ENCODE measurements around the gene SERPINA10.
"Not testable (repeated sequence)": the region's sequence is repeated elsewhere in the genome, so short reads cannot be mapped to it uniquely, and the experiment has no call there.

SERPINA10 gene

DNA sequence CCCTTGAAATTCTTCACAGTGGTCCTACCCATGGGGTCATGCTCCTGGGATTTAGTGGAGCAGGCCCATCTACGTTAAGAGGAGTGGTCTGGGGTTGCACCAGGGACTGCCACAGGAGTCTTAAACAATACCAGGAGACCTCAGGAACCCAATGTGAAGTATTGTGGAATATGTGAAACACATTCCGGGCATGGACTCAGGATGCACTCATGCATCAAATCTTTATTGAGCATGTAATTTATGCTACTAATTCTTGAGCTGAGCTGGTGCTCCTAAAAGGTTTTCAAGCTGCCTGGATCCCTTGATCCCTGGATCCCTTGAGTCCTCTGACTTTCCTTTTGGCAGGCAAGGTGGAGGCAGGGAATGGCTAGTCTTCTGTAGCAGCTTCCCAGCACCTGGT lies 8.8 kb downstream of the SERPINA10 start:
- Histone ChIP-seq H3K4me3 (replicated peaks; ENCODE audit: insufficient read depth, low read length) (no peak overlapping the region), H3K27ac (replicated peaks) (no peak overlapping the region), H3K27me3 (ENCODE audit: insufficient read depth, poor library complexity, severe bottlenecking) (peaks cover 4% of the 10 kb centered on the region)
- TF ChIP-seq, protein P1, sequence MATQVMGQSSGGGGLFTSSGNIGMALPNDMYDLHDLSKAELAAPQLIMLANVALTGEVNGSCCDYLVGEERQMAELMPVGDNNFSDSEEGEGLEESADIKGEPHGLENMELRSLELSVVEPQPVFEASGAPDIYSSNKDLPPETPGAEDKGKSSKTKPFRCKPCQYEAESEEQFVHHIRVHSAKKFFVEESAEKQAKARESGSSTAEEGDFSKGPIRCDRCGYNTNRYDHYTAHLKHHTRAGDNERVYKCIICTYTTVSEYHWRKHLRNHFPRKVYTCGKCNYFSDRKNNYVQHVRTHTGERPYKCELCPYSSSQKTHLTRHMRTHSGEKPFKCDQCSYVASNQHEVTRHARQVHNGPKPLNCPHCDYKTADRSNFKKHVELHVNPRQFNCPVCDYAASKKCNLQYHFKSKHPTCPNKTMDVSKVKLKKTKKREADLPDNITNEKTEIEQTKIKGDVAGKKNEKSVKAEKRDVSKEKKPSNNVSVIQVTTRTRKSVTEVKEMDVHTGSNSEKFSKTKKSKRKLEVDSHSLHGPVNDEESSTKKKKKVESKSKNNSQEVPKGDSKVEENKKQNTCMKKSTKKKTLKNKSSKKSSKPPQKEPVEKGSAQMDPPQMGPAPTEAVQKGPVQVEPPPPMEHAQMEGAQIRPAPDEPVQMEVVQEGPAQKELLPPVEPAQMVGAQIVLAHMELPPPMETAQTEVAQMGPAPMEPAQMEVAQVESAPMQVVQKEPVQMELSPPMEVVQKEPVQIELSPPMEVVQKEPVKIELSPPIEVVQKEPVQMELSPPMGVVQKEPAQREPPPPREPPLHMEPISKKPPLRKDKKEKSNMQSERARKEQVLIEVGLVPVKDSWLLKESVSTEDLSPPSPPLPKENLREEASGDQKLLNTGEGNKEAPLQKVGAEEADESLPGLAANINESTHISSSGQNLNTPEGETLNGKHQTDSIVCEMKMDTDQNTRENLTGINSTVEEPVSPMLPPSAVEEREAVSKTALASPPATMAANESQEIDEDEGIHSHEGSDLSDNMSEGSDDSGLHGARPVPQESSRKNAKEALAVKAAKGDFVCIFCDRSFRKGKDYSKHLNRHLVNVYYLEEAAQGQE (IDR thresholded peaks at IDR 0.05; ENCODE audit: insufficient replicate concordance, low read depth) = no peak
- TF ChIP-seq SPI1 (IDR thresholded peaks at IDR 0.05; ENCODE audit: borderline replicate concordance, low read depth) (no peak), POLR2AphosphoS5 (IDR thresholded peaks at IDR 0.05; ENCODE audit: low read depth) (no peak), GABPA (IDR thresholded peaks at IDR 0.05; ENCODE audit: low read depth) (no peak)
- TF ChIP-seq, protein P2, sequence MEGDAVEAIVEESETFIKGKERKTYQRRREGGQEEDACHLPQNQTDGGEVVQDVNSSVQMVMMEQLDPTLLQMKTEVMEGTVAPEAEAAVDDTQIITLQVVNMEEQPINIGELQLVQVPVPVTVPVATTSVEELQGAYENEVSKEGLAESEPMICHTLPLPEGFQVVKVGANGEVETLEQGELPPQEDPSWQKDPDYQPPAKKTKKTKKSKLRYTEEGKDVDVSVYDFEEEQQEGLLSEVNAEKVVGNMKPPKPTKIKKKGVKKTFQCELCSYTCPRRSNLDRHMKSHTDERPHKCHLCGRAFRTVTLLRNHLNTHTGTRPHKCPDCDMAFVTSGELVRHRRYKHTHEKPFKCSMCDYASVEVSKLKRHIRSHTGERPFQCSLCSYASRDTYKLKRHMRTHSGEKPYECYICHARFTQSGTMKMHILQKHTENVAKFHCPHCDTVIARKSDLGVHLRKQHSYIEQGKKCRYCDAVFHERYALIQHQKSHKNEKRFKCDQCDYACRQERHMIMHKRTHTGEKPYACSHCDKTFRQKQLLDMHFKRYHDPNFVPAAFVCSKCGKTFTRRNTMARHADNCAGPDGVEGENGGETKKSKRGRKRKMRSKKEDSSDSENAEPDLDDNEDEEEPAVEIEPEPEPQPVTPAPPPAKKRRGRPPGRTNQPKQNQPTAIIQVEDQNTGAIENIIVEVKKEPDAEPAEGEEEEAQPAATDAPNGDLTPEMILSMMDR (IDR thresholded peaks at IDR 0.05; ENCODE audit: insufficient read depth, low read length) = no peak
- DNase-seq (ENCODE audit: low read depth in 1 of 2, low spot score in 1 of 2) = no peak

DNA sequence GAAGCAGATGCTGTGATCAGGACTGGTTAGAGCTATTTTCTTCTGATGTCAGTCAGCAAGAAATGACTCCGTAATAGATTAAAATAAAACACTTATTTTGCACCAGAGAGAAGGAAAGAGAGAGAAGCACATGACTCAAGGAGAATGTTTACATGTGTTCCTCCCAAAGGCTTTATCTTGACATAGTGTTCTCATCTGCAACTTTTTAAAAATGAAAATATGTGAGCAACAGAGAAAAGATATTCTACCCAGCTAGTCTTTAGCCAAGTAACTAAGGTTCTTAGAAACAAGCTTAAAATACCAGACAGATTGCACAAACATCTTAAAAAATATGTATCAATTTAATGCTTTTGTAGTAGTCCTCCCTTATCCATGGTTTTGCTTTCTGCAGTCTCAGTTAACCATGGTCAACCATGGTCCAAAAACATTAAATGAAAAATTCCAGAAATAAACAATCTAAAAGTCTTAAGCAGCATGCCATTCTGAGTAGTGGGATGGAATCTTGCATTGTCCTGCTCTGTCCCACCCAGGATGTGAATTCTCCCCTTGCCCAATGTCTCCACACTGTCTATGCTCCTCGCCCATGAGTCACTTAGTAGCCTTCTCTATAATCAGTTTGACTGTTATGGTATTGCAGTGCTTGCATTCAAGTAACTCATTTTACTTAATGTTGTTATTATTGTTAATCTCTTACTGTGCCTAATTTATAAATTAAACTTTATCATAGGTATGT lies 9.9 kb downstream of the SERPINA10 start:
- TF ChIP-seq GABPA (IDR thresholded peaks at IDR 0.05; ENCODE audit: low read depth) = no peak
- TF ChIP-seq, protein P2 (IDR thresholded peaks at IDR 0.05; ENCODE audit: insufficient read depth, low read length) = no peak
- no peak for TF ChIP-seq SPI1 (IDR thresholded peaks at IDR 0.05; ENCODE audit: borderline replicate concordance, low read depth)
- no peak for TF ChIP-seq POLR2AphosphoS5 (IDR thresholded peaks at IDR 0.05; ENCODE audit: low read depth)
- TF ChIP-seq, protein P1 (IDR thresholded peaks at IDR 0.05; ENCODE audit: insufficient replicate concordance, low read depth) = no peak
- DNase-seq (ENCODE audit: low read depth in 1 of 2, low spot score in 1 of 2) = no peak
- Histone ChIP-seq H3K27ac (replicated peaks) (no peak overlapping the region), H3K4me3 (replicated peaks; ENCODE audit: insufficient read depth, low read length) (no peak overlapping the region), H3K27me3 (ENCODE audit: insufficient read depth, poor library complexity, severe bottlenecking) (peaks cover 7% of the 10 kb centered on the region)

DNA sequence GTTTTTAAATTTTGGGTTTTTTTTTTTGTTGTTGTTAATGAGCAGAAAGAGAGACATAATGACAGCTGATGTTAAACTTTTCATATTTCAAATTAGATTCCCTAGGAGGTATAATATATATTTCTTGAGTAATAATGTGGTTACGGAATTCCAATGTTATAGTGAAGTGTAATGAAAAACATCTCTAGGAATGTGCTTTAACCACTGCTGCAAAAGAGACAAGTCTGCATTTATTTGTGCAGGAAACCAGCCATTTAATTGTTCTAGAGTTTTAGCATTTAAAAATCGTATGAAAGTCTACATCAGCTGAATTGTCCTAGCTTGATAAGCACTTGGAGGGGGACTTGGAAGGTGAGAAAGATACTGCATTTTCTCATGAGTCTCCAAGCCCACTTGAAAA lies 14.3 kb downstream of the SERPINA10 start:
- no peak for DNase-seq (ENCODE audit: low read depth in 1 of 2, low spot score in 1 of 2)
- peaks cover 4% of the 10 kb centered on the region for H3K27me3 ChIP-seq (ENCODE audit: insufficient read depth, poor library complexity, severe bottlenecking)
- TF ChIP-seq, protein P2 (IDR thresholded peaks at IDR 0.05; ENCODE audit: insufficient read depth, low read length) = no peak
- TF ChIP-seq POLR2AphosphoS5 (IDR thresholded peaks at IDR 0.05; ENCODE audit: low read depth) = no peak
- TF ChIP-seq, protein P1 (IDR thresholded peaks at IDR 0.05; ENCODE audit: insufficient replicate concordance, low read depth) = no peak
- TF ChIP-seq SPI1 (IDR thresholded peaks at IDR 0.05; ENCODE audit: borderline replicate concordance, low read depth) = no peak
- no peak for TF ChIP-seq GABPA (IDR thresholded peaks at IDR 0.05; ENCODE audit: low read depth)
- H3K27ac ChIP-seq (replicated peaks) = no peak overlapping the region
- H3K4me3 ChIP-seq (replicated peaks; ENCODE audit: insufficient read depth, low read length) = no peak overlapping the region

DNA sequence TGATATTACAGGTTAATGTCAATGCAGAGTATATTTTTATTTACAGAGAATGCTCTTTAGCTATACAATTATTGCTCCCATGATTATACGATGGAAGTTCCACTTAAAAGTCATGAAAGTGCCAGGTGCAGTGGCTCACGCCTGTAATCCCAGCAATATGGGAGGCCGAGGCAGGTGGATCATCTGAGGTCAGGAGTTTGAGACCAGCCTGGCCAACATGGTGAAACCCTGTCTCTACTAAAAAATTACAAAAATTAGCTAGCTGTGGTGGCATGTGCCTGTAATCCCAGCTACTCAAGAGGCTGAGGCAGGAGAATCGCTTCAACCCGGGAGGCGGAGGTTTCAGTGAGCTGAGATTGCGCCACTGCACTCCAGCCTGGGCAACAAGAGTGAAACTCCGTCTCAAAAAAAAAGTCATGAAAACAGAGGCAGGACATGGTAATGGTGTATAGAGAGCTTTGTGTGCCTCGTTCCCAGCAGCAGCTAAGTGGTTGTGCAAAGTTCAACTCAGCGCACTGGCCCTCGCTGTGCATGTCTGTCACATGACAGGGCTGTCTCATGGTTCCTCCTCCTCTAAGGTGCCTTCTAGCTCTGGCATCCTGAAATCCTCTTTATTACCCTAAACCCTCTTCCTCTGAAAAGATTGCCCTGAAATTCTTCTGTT lies 16.0 kb downstream of the SERPINA10 start:
- H3K27me3 ChIP-seq (ENCODE audit: insufficient read depth, poor library complexity, severe bottlenecking); H3K4me3 ChIP-seq (replicated peaks; ENCODE audit: insufficient read depth, low read length); H3K27ac ChIP-seq (replicated peaks); DNase-seq (ENCODE audit: low read depth in 1 of 2, low spot score in 1 of 2): not testable (repeated sequence)

Measured in HL-60 (cell line).